ENCODE data around the gene CEP95.

Gene CEP95

DNA sequence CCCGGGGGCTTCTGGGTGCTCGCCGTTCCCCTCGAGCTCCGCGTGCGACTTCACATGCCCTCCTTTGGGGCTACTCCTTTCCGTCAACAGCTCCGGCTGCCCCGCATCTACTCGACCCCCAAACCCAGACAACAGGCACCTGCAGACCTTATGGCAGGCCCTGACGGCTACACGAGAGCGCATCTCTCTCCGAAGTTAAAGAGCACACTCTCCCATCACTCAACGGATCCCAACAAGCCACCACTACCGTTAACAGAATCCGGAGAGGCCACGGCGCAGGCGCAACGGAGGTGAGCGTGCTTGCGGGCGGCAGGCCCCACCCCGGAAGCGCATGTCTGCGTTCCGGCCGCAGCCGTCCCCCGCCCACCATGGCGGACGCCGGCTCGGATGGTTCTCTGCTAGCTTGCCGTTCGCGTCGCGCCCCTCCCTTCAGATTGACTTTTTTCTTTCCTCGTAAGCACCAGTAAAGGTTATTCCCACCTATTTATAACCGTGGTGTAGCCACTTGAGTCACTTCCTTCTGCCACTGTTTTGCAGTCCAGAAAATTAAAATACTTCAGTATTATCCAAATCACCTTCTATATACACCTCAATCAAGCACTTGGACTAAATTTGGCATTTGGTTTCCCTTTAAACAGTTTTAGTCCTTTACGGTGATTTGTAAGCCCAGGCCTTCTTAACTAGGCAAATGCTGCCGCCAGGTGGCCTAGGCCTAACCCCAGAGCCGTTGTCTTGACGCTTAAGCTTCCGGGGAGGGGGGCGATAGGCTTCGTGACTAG is 9.8 kb upstream of the CEP95 start, which contains the start of gene POLG2:
Gene POLG2 (minus strand): TSS at position 269 of the 779 bp plus-strand sequence. CDS start 86 bp downstream, at position 183.
- Histone ChIP-seq H3K4me3 (ENCODE audit: low read depth, low read length) (peak within 1 kb of the TSS; percentile 94), H3K36me3 (ENCODE audit: control insufficient read depth, insufficient read depth, low read length) (peaks cover 67% of the 10 kb centered on the region), H3K9me3 (ENCODE audit: control insufficient read depth, insufficient read depth, low read length) (peaks cover 3% of the 10 kb centered on the region; the same call in 1 of the 2 replicates), H3K4me1 (ENCODE audit: control insufficient read depth, insufficient read depth, low read length) (peaks cover 5% of the 10 kb centered on the region; the same call in 1 of the 2 replicates), H3K27ac (ENCODE audit: low read depth, low read length) (peak within 1 kb of the TSS; percentile 95), H3K9ac (ENCODE audit: low read depth, low read length) (peak within 1 kb of the TSS; percentile 84), H3K27me3 (ENCODE audit: control insufficient read depth, insufficient read depth, low read length) (no peaks in the 10 kb centered on the region)

DNA sequence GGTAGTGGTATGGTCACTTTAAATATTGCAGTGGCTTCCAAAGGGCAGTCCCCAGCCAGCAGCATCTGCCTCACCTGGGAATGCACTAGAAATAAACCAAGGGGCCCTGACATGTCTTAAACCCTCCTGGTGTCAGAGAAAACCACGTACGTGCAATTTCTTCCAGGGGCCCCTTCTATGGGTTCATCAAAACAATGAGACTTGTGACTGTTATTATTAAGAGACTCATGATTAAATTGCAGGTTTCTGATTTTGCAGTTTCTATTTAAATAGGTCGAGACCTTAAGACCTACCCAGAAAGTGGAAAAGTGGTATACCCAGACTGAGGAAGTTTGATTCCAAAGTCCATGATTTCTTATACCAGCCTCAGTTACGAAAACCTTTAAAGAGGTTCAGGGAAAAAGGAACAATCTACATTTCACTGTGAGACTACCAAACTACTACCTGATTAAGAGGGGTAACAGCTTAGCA is 9.2 kb upstream of the CEP95 start:
- Histone ChIP-seq H3K9me3 (ENCODE audit: control insufficient read depth, insufficient read depth, low read length) (no peaks in the 10 kb centered on the region), H3K4me1 (ENCODE audit: control insufficient read depth, insufficient read depth, low read length) (peaks cover 5% of the 10 kb centered on the region; the same call in 1 of the 2 replicates), H3K4me3 (ENCODE audit: low read depth, low read length) (peak overlapping the region; percentile 94), H3K27ac (ENCODE audit: low read depth, low read length) (peak overlapping the region; percentile 95), H3K27me3 (ENCODE audit: control insufficient read depth, insufficient read depth, low read length) (no peaks in the 10 kb centered on the region), H3K9ac (ENCODE audit: low read depth, low read length) (peak overlapping the region; percentile 84), H3K36me3 (ENCODE audit: control insufficient read depth, insufficient read depth, low read length) (peaks cover 67% of the 10 kb centered on the region)

DNA sequence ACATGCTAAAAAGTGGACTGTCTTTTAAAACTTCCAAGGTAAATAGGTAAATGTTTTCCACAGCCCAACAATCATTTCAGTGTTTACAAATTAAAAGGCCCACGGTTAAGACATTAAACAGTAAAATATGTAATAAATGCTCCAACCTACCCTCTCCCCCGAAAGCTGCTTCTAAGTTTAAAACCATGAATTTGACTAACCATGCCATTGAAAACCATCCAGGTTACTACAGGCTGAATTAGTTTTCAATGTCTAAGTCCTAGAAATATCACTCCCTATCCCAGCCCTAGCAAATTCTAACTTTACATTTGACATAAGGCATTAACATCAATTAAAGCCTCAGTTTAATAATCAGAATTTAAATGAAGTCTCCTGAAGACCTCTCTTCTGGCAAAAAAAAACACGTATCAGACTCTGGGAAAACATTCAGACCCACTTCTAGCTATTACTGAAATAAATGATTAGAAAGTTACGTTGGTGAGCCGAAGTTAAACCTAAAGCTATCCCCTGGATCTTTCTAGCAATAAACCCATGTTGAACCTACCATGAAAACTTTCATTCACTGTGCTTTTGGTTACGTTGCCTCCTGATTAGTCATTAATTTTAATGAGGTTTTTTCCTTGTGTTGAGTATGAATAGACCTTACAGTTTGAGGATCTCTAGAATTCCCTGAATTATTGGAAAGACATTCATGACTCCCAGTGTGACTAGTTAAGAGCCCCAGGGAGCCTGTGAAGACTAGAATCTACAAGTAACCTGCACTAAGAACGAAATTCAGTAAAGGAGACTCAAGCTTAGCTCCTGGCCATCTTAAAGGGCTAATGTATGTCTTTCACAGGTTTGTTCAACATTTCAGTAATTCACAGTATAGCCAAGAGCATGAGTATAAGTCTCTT is 8.2 kb upstream of the CEP95 start:
- H3K4me3 ChIP-seq (ENCODE audit: low read depth, low read length): peak overlapping the region; percentile 94

DNA sequence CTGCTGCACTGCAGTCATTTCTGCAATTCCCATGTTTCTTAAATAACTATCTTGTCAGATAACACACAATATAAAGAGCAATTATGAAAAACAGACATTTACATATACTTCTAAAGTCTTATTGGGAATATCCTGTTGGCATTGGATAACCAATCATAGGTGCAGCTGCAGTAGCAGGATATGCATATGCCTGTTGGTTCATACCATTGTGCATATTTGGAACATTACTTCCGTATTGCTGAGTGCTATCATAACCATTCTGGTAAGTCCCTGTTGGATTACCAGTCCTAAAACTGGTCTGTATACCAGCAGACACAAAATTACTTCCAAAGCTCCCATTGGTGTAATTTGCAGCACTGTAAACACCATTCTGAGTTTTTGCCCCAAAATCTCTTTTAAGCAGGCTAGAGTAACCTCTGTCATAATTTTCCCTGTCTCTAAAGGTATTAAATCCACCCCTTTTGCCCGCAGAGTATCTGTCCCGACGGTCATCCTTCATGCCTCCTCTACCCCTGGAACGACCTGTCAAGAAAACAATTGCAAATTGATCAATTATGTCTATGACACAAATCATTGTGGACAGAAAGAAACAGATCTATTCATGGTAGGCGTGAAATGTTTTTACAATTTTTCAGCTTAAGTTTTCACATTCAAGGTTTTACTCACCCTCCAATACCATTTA is 6.8 kb upstream of the CEP95 start:
- Histone ChIP-seq H3K4me3 (ENCODE audit: low read depth, low read length) (no peak overlapping the region), H3K27me3 (ENCODE audit: control insufficient read depth, insufficient read depth, low read length) (no peaks in the 10 kb centered on the region), H3K27ac (ENCODE audit: low read depth, low read length) (peak overlapping the region; percentile 53), H3K9me3 (ENCODE audit: control insufficient read depth, insufficient read depth, low read length) (no peaks in the 10 kb centered on the region), H3K36me3 (ENCODE audit: control insufficient read depth, insufficient read depth, low read length) (peaks cover 74% of the 10 kb centered on the region), H3K4me1 (ENCODE audit: control insufficient read depth, insufficient read depth, low read length) (peaks cover 12% of the 10 kb centered on the region; the same call in 1 of the 2 replicates), H3K9ac (ENCODE audit: low read depth, low read length) (no peak overlapping the region)

More for the DNA sequence above, 8.2 kb upstream of the CEP95 start:
- peaks cover 70% of the 10 kb centered on the region for H3K36me3 ChIP-seq (ENCODE audit: control insufficient read depth, insufficient read depth, low read length)
- H3K9me3 ChIP-seq (ENCODE audit: control insufficient read depth, insufficient read depth, low read length): no peaks in the 10 kb centered on the region
- peaks cover 5% of the 10 kb centered on the region; the same call in 1 of the 2 replicates for H3K4me1 ChIP-seq (ENCODE audit: control insufficient read depth, insufficient read depth, low read length)
- no peak overlapping the region for H3K9ac ChIP-seq (ENCODE audit: low read depth, low read length)
- H3K27me3 ChIP-seq (ENCODE audit: control insufficient read depth, insufficient read depth, low read length): no peaks in the 10 kb centered on the region
- H3K27ac ChIP-seq (ENCODE audit: low read depth, low read length): peak overlapping the region; percentile 95

DNA sequence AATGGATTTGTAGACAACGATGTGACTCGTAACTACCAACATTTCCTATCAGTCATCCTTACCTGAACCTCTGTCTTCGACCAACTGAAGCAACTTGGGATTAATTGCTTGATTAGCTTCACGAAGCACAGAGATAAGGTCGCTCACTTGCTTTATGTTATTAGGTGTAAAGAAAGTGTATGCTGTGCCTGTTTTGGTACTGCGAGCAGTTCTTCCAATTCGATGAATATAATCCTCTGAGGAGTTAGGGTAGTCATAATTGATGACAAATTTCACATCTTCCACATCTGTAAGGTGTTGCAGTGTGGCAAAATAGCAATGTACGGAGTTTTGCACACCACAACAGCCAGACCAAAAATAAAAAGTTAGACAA is 6.3 kb upstream of the CEP95 start:
- H3K36me3 ChIP-seq (ENCODE audit: control insufficient read depth, insufficient read depth, low read length): peaks cover 75% of the 10 kb centered on the region
- H3K4me1 ChIP-seq (ENCODE audit: control insufficient read depth, insufficient read depth, low read length): peaks cover 12% of the 10 kb centered on the region; the same call in 1 of the 2 replicates
- no peaks in the 10 kb centered on the region for H3K27me3 ChIP-seq (ENCODE audit: control insufficient read depth, insufficient read depth, low read length)
- H3K9me3 ChIP-seq (ENCODE audit: control insufficient read depth, insufficient read depth, low read length): no peaks in the 10 kb centered on the region
- H3K27ac ChIP-seq (ENCODE audit: low read depth, low read length): peak overlapping the region; percentile 53
- H3K4me3 ChIP-seq (ENCODE audit: low read depth, low read length): no peak overlapping the region
- H3K9ac ChIP-seq (ENCODE audit: low read depth, low read length): no peak overlapping the region

DNA sequence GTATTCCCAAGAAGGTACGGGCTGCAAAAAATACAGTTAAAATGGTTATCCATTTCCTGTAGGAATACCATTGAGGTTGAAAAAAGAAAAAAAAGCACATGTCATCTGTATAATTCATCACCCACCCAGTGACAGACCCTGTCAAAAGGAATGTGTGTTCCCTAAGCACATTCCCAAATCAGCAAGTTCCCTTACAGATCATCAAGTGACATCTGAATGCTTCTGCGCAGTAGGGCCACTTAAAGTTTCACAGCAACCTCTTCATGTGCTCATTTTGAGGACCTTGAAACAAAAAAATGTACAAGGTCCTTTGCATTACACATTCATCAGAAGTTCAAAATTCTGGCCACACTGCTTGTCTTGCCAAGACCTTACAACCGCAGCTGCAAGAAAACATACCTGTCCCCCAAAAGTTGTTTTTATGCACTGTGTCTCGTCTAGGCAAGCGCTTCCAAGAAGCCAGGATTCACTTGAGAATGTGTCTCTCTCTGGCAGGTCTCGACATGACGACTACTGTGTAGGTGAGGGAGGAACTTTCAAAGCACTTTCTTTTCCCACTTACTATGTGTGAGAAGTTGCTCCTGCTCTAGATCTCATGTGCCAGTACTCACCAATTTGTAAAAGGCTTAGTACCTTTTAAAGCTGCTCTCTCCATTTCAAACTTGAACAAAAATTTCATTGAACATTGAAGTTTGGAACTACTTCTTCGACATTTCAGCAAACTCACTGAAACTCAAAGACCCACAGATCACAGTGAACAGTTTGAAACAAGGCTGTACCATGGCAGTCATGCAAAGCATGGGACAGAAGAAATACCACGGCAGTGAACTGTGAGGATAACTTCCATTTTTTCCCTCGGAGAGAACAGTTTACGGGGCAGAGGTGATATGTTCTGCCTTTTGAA is 5.7 kb upstream of the CEP95 start:
- no peaks in the 10 kb centered on the region for H3K9me3 ChIP-seq (ENCODE audit: control insufficient read depth, insufficient read depth, low read length)
- H3K9ac ChIP-seq (ENCODE audit: low read depth, low read length): no peak overlapping the region
- H3K36me3 ChIP-seq (ENCODE audit: control insufficient read depth, insufficient read depth, low read length): peaks cover 75% of the 10 kb centered on the region
- no peaks in the 10 kb centered on the region for H3K27me3 ChIP-seq (ENCODE audit: control insufficient read depth, insufficient read depth, low read length)
- no peak overlapping the region for H3K27ac ChIP-seq (ENCODE audit: low read depth, low read length)
- peaks cover 12% of the 10 kb centered on the region; the same call in 1 of the 2 replicates for H3K4me1 ChIP-seq (ENCODE audit: control insufficient read depth, insufficient read depth, low read length)
- H3K4me3 ChIP-seq (ENCODE audit: low read depth, low read length): no peak overlapping the region

DNA sequence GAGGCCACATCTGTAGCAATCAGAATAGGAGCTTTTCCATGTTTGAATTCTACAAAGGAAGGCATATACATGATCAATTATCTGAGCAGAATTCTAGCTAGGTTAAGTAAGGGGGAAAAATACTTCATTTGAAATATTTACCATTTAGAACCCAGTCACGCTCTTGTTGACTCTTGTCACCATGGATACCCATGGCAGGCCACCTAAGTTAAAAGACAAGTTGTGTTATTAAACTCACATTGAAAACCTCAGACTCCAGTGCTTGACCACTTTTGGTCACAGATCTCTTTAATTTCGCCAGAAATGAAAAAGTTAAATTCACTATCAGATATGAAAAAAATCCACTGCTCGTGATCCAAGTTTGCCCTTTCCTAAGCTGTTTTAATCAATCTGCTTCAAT is 4.8 kb upstream of the CEP95 start:
- H3K4me1 ChIP-seq (ENCODE audit: control insufficient read depth, insufficient read depth, low read length): peaks cover 12% of the 10 kb centered on the region; the same call in 1 of the 2 replicates
- H3K27me3 ChIP-seq (ENCODE audit: control insufficient read depth, insufficient read depth, low read length): no peaks in the 10 kb centered on the region
- no peak overlapping the region for H3K4me3 ChIP-seq (ENCODE audit: low read depth, low read length)
- peaks cover 75% of the 10 kb centered on the region for H3K36me3 ChIP-seq (ENCODE audit: control insufficient read depth, insufficient read depth, low read length)
- no peaks in the 10 kb centered on the region for H3K9me3 ChIP-seq (ENCODE audit: control insufficient read depth, insufficient read depth, low read length)
- H3K9ac ChIP-seq (ENCODE audit: low read depth, low read length): no peak overlapping the region
- H3K27ac ChIP-seq (ENCODE audit: low read depth, low read length): peak overlapping the region; percentile 32

DNA sequence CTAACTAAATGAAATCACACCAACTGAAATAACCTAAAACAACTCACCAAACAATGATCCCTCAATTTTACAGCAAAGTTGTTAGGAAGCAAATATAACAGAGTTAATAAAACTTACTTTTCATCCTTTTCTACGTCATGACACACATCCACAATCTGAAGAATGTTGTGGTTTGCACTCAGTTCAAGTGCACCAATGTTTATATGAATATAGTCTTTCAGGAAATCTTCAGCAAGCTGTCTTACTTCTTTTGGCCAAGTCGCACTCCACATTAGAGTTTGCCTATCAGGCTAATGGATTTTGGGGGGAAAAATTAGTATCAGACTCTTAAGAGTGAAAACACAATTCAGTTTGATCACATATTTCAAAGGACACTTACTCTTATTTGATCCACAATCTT is 4.0 kb upstream of the CEP95 start:
- no peak overlapping the region for H3K4me3 ChIP-seq (ENCODE audit: low read depth, low read length)
- H3K27me3 ChIP-seq (ENCODE audit: control insufficient read depth, insufficient read depth, low read length): no peaks in the 10 kb centered on the region
- H3K9me3 ChIP-seq (ENCODE audit: control insufficient read depth, insufficient read depth, low read length): no peaks in the 10 kb centered on the region
- H3K36me3 ChIP-seq (ENCODE audit: control insufficient read depth, insufficient read depth, low read length): peaks cover 73% of the 10 kb centered on the region
- peak overlapping the region; percentile 2 for H3K27ac ChIP-seq (ENCODE audit: low read depth, low read length)
- no peak overlapping the region for H3K9ac ChIP-seq (ENCODE audit: low read depth, low read length)
- peaks cover 12% of the 10 kb centered on the region; the same call in 1 of the 2 replicates for H3K4me1 ChIP-seq (ENCODE audit: control insufficient read depth, insufficient read depth, low read length)

DNA sequence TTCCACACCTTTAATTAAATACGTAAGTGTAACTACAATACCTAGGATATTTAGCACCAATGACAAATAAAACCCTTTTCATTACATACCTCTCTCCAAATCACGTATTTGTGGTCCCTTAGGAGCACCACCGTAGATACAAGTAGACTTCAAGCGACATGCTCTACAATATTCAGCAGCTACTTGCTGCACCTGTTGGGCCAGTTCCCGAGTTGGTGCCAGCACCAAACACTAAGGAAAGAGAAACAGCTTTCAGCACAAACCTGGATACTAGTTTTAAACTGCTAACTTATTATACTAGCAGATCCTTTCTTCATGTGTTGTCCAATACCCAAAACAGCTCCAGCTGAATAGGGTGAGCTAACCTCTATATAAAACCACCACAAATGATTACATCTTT is 3.4 kb upstream of the CEP95 start:
- H3K36me3 ChIP-seq (ENCODE audit: control insufficient read depth, insufficient read depth, low read length): peaks cover 69% of the 10 kb centered on the region
- H3K4me3 ChIP-seq (ENCODE audit: low read depth, low read length): no peak overlapping the region
- peaks cover 15% of the 10 kb centered on the region; the same call in 1 of the 2 replicates for H3K4me1 ChIP-seq (ENCODE audit: control insufficient read depth, insufficient read depth, low read length)
- H3K27ac ChIP-seq (ENCODE audit: low read depth, low read length): peak overlapping the region; percentile 2
- no peak overlapping the region for H3K9ac ChIP-seq (ENCODE audit: low read depth, low read length)
- H3K9me3 ChIP-seq (ENCODE audit: control insufficient read depth, insufficient read depth, low read length): no peaks in the 10 kb centered on the region
- no peaks in the 10 kb centered on the region for H3K27me3 ChIP-seq (ENCODE audit: control insufficient read depth, insufficient read depth, low read length)

Measured in HUES48 (cell line).